Epithelial cell of proximal tubule (primary cell): ENCODE data around the gene IL17C. TPM values are rescaled to one million over a fixed set of nuclear protein-coding genes. Genes with fewer than 3 reads are reported as not detected.

Source experiments
- DNase-seq: peaks from one replicate; pipeline ENCODE4 v3.0.0-alpha.2; 2011; ENCODE audit warnings: low read depth
- H3K4me3 ChIP-seq: 2 replicates; pipeline ENCODE4 v1.5.1; 2011; ENCODE audit warnings: low read depth, mild to moderate bottlenecking, low read length
- CTCF ChIP-seq: conservative IDR thresholded peaks from 2 replicates; pipeline ENCODE4 v1.5.1; 2012; ENCODE audit warnings: low read depth, mild to moderate bottlenecking, low read length
- total RNA-seq: library from RNA; depleted of rRNA; stranded (reverse); fragments of >200 nt; gene quantifications from 2 replicates; pipeline ENCODE4 v1.2.3, GENCODE V29; 2015

IL17C gene
- total RNA-seq, 1 donor from 2014 or later, result 0.17 TPM

DNA sequence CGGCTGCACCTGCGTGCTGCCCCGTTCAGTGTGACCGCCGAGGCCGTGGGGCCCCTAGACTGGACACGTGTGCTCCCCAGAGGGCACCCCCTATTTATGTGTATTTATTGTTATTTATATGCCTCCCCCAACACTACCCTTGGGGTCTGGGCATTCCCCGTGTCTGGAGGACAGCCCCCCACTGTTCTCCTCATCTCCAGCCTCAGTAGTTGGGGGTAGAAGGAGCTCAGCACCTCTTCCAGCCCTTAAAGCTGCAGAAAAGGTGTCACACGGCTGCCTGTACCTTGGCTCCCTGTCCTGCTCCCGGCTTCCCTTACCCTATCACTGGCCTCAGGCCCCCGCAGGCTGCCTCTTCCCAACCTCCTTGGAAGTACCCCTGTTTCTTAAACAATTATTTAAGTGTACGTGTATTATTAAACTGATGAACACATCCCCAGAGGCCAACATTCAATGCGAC is 1.7 kb downstream of the IL17C start:
- no peak for DNase-seq
- no peak for TF ChIP-seq CTCF
- no peak overlapping the region for H3K4me3 ChIP-seq

- DNase-seq, result no peak
- no peak overlapping the region for H3K4me3 ChIP-seq
- TF ChIP-seq CTCF, result no peak
Measured at GRCh38 chr16:88640498-88641247, 2.3 kb downstream of the IL17C start.

DNA sequence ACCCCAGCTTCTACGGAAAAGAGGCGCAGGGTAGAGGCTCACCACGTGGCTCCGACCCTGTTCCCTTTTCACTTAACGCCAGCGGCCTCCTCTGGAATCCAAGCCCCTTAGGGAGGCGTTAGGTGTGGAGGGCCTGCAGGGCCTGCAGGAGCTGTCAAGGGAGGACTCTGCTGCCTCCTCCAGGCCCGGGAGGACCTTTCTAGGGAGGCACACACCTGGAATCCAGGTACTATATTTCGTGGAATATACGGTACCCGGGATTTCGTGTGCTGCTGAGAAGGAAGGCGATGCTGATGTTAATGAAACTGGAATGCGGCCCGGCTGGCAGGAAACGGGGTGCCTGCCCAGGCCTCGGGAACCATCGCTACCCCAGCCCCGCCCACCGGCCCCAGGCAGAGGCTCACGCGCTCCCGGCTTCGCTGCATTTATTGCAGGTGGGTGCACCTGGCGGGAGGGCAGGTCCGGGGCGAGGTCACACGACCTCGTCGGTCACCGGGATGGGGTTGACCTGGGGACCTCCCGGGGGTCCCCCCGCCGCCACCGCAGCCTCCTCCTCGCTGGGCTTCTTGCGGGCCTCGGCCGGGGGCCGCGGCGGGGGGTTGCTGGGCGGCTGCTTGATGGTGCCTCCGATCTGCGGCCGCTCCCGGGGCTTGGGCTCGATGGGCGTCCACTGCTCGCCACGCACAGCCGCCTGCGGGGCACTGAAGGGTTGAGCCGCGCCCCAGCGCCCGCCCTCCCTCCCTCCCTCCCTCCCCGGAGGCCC is 4.7 kb downstream of the IL17C start:
- H3K4me3 ChIP-seq, result no peak overlapping the region
- DNase-seq, result no peak
- no peak for TF ChIP-seq CTCF

GRCh38 chr16:88643644-88643932 is 5.2 kb downstream of the IL17C start:
- no peak overlapping the region for H3K4me3 ChIP-seq
- no peak for DNase-seq
- TF ChIP-seq CTCF, result no peak

DNA sequence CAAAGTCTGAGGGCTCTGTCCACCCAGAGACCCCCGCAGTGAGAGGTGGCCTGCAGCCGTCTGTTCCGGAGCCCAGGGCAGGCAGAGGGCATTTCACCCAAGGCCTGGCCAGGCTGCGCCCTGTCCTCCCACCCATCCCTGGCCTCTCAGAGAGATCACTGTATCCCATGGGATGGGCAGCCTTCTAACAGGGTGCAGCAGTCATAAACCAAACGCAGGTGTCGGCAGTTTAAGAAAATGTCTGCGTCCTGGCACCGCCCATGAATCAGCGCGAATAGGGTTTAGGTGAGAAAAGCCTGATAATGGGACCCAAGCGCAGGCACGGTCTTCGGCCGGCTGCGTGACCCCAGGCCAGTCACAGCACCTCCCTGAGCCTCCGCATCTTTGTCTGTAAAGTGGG is 7.1 kb downstream of the IL17C start:
- H3K4me3 ChIP-seq, result no peak overlapping the region
- TF ChIP-seq CTCF, result no peak
- no peak for DNase-seq

DNA sequence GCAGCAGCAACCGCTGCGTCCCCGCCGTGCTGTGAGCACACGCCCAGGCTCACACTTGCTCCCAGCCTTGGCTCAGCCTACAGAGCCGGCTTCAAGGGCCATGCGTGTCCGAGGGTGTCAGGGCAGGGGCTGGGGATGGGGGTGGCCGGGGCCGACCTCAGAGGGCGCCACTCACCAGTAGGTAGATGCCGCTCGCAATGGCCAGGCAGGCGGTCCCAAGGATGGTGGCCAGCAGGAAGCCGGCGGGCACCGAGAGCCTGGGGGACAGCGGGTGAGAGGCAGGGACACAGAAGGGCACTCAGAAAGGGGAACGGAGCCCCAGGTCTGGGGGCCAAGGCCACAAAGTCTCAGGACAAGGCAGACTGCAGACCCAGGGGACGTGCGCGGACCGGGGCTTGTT is 7.6 kb downstream of the IL17C start:
- no peak for TF ChIP-seq CTCF
- DNase-seq, result no peak
- H3K4me3 ChIP-seq, result no peak overlapping the region
